A673 (cell line): ENCODE results near the gene KCNT2. TPM values are rescaled to one million over a fixed set of nuclear protein-coding genes. Genes with fewer than 3 reads are reported as not detected.

Experiments
- BruUV-seq: library from RNA; stranded (reverse); fragments of 400-500 nt; replicated peaks from 2 replicates; lab custom pipeline; 2021; lab: Mats Ljungman, UMichigan
- CTCF ChIA-PET: fragments of 300-600 bp; sonication (Branson Sonifier 250); formaldehyde crosslinking; loops from one replicate; lab custom pipeline; 2022; ENCODE audit warnings: antibody characterized with exemption; lab: Charles Lee
- POLR2A ChIA-PET: fragments of 300-600 bp; sonication (Branson Sonifier 250); formaldehyde crosslinking; loops from one replicate; lab custom pipeline; 2022; ENCODE audit warnings: antibody characterized with exemption; ENCODE audit not compliant: low non-redundant PET; lab: Charles Lee
- DNase-seq: peaks from one replicate; pipeline ENCODE4 v3.0.0-alpha.2; 2015; ENCODE audit warnings: low spot score
- H3K27ac ChIP-seq: fragments of 200-600 bp; sonication (generic); 2 replicates; pipeline ENCODE4 v1.5.1; 2016; ENCODE audit warnings: mixed run types, low read depth, mild to moderate bottlenecking, mixed read lengths, antibody characterized with exemption, low read length; ENCODE audit not compliant: poor library complexity, severe bottlenecking
- H3K27me3 ChIP-seq: fragments of 200-600 bp; sonication (generic); replicated peaks from 2 replicates; pipeline ENCODE4 v1.6.1; 2017; ENCODE audit warnings: mixed run types, low read depth, mild to moderate bottlenecking, mixed read lengths, antibody characterized with exemption, low read length; ENCODE audit not compliant: insufficient read depth, poor library complexity
- H3K36me3 ChIP-seq: fragments of 200-600 bp; sonication (generic); 2 replicates; pipeline ENCODE4 v1.6.1; 2016; ENCODE audit warnings: mixed run types, mild to moderate bottlenecking, mixed read lengths, antibody characterized with exemption, low read length; ENCODE audit not compliant: insufficient read depth, poor library complexity, severe bottlenecking
- H3K4me1 ChIP-seq: fragments of 200-600 bp; sonication (generic); 2 replicates; pipeline ENCODE4 v1.6.1; 2017; ENCODE audit warnings: mixed run types, mild to moderate bottlenecking, mixed read lengths, antibody characterized with exemption, low read length; ENCODE audit not compliant: insufficient read depth, poor library complexity, severe bottlenecking
- H3K4me3 ChIP-seq: fragments of 200-600 bp; sonication (generic); 2 replicates; pipeline ENCODE4 v1.5.1; 2016; ENCODE audit warnings: low read depth, mixed run types, mild to moderate bottlenecking, mixed read lengths, low read length; ENCODE audit not compliant: poor library complexity, severe bottlenecking
- H3K9me3 ChIP-seq: fragments of 200-600 bp; sonication (generic); 2 replicates; pipeline ENCODE4 v1.6.1; 2016; ENCODE audit warnings: mixed run types, low read depth, mild to moderate bottlenecking, mixed read lengths, antibody characterized with exemption, low read length; ENCODE audit not compliant: poor library complexity, severe bottlenecking
- EZH2 ChIP-seq: fragments of 200-600 bp; sonication (generic); IDR thresholded peaks from 2 replicates; pipeline ENCODE4 v1.6.1; 2017; ENCODE audit warnings: borderline replicate concordance, low read depth, mild to moderate bottlenecking, mixed read lengths, antibody characterized with exemption, low read length; ENCODE audit not compliant: poor library complexity, severe bottlenecking
- intact Hi-C: fragments of 100-400 bp; cut with micrococcal nuclease; formaldehyde crosslinking; loops from one replicate; pipeline ENCODE4 v1.10.0; 2022; ENCODE audit not compliant: unreplicated experiment
- total RNA-seq: library from RNA; stranded (reverse); gene quantifications from 2 replicates; pipeline ENCODE4 v1.2.3, GENCODE V29; 2021
- TF ChIP-seq, protein P1 (sequence below): fragments of 300-800, 200-600 bp; sonication (generic); conservative IDR thresholded peaks from 2 replicates; pipeline ENCODE4 v1.5.1; 2017; ENCODE audit warnings: low read depth, mild to moderate bottlenecking, antibody characterized with exemption, low read length, moderate library complexity, mixed read lengths

KCNT2 gene
- total RNA-seq, 1 experiment from 2014 or later, result 1.2 TPM

GRCh38 chr1:196623079-196623478, 14.8 kb upstream of the KCNT2 start:
- no peaks in the 10 kb centered on the region for H3K27me3 ChIP-seq
- no peaks in the 10 kb centered on the region for H3K9me3 ChIP-seq
- H3K36me3 ChIP-seq, result no peaks in the 10 kb centered on the region
- no peak overlapping the region for H3K27ac ChIP-seq
- TF ChIP-seq EZH2, result no peak
- TF ChIP-seq, protein P1, sequence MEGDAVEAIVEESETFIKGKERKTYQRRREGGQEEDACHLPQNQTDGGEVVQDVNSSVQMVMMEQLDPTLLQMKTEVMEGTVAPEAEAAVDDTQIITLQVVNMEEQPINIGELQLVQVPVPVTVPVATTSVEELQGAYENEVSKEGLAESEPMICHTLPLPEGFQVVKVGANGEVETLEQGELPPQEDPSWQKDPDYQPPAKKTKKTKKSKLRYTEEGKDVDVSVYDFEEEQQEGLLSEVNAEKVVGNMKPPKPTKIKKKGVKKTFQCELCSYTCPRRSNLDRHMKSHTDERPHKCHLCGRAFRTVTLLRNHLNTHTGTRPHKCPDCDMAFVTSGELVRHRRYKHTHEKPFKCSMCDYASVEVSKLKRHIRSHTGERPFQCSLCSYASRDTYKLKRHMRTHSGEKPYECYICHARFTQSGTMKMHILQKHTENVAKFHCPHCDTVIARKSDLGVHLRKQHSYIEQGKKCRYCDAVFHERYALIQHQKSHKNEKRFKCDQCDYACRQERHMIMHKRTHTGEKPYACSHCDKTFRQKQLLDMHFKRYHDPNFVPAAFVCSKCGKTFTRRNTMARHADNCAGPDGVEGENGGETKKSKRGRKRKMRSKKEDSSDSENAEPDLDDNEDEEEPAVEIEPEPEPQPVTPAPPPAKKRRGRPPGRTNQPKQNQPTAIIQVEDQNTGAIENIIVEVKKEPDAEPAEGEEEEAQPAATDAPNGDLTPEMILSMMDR, result no peak
- no peaks in the 10 kb centered on the region for H3K4me1 ChIP-seq
- intact Hi-C loops, result no loop called here
- no peak overlapping the region for H3K4me3 ChIP-seq
- no TSS peak for BruUV-seq
- ChIA-PET POLR2A (no interaction called here), CTCF (interaction anchor here (0.5 kb wide), 1 partner anchor 268 kb away, joined by 3 read pairs; no protein-coding TSS in a partner anchor)
- DNase-seq, result no peak

- Histone ChIP-seq H3K27me3 (no peaks in the 10 kb centered on the region), H3K27ac (no peak overlapping the region), H3K4me3 (no peak overlapping the region), H3K9me3 (no peaks in the 10 kb centered on the region), H3K4me1 (no peaks in the 10 kb centered on the region), H3K36me3 (no peaks in the 10 kb centered on the region)
- POLR2A ChIA-PET, result no interaction called here
- TF ChIP-seq, protein P1, result no peak
- TF ChIP-seq EZH2, result no peak
- intact Hi-C loops, result no loop called here
- BruUV-seq, result no TSS peak
- DNase-seq, result no peak
- CTCF ChIA-PET, result no interaction called here
Observed at GRCh38 chr1:196619721-196620120, 11.5 kb upstream of the KCNT2 start.

DNA sequence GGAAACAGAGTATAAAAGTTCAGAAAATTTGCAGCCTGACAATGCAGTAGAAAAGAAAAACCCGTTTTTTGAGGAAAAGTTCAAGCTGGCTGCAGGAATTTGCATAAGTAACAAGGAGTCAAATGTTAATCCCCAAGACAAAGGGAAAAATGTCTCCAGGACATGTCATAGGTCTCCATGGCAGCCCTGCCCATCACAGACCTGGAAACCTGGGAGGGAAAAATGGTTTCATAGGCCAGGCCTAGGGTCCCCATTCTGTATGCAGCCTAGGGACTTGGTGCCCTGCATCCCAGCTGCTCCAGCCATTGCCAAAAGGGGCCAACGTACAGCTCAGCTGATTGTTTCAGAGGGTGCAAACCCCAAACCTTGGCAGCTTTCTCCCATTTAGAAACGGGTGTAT, 3.6 kb upstream of the KCNT2 start:
- no TSS peak for BruUV-seq
- DNase-seq, result no peak
- H3K27ac ChIP-seq, result no peak overlapping the region
- H3K4me1 ChIP-seq, result peaks cover 4% of the 10 kb centered on the region
- ChIA-PET CTCF (no interaction called here), POLR2A (no interaction called here)
- H3K27me3 ChIP-seq, result peaks cover 6% of the 10 kb centered on the region
- H3K9me3 ChIP-seq, result no peaks in the 10 kb centered on the region
- no peaks in the 10 kb centered on the region for H3K36me3 ChIP-seq
- no peak for TF ChIP-seq EZH2
- TF ChIP-seq, protein P1, result no peak
- intact Hi-C loops, result no loop called here
- H3K4me3 ChIP-seq, result no peak overlapping the region
